COLO668 (cell line): ENCODE measurements around the gene ICAM1.
"Not testable (repeated sequence)": the region's sequence is repeated elsewhere in the genome, so short reads cannot be mapped to it uniquely, and the experiment has no call there.

ENCODE experiments used
- DNase-seq: peaks from one replicate; lab custom pipeline; 2025; ENCODE audit not compliant: unreplicated experiment; lab: John Stamatoyannopoulos, UW

The ICAM1 gene

GRCh38 chr19:10274589-10274988, 3.7 kb downstream of the ICAM1 start:
- DNase-seq: no peak

- DNase-seq: no peak
Observed at GRCh38 chr19:10277795-10278589, 7.1 kb downstream of the ICAM1 start.

- no peak for DNase-seq
Observed at GRCh38 chr19:10278935-10279334, 8.0 kb downstream of the ICAM1 start.

GRCh38 chr19:10279737-10280442, 9.0 kb downstream of the ICAM1 start:
- DNase-seq: no peak

GRCh38 chr19:10282043-10282442, 11.1 kb downstream of the ICAM1 start:
- not testable (repeated sequence) for DNase-seq

GRCh38 chr19:10283301-10284064, 12.6 kb downstream of the ICAM1 start:
- DNase-seq: no peak

GRCh38 chr19:10284065-10284959, 13.4 kb downstream of the ICAM1 start:
- DNase-seq: no peak

- DNase-seq: no peak
Observed at GRCh38 chr19:10284960-10285278, 14.0 kb downstream of the ICAM1 start.

- no peak for DNase-seq
Observed at GRCh38 chr19:10285393-10285792, 14.5 kb downstream of the ICAM1 start.

- no peak for DNase-seq
Observed at GRCh38 chr19:10286803-10287737, 16.1 kb downstream of the ICAM1 start, which contains the start of gene ICAM4. ICAM4 (plus strand) TSS chr19:10286955; CDS start chr19:10287013, 58 bp downstream.

- peak; percentile 66 for DNase-seq
Observed at GRCh38 chr19:10288662-10289166, 17.8 kb downstream of the ICAM1 start.

- DNase-seq: peak; percentile 78
Observed at GRCh38 chr19:10289167-10289835, 18.4 kb downstream of the ICAM1 start.

GRCh38 chr19:10289836-10290356, 19.0 kb downstream of the ICAM1 start, which contains the start of gene ICAM5:
ICAM5 (plus strand) TSS chr19:10289952; CDS start chr19:10290044, 92 bp downstream.
- DNase-seq: peak; percentile 30

GRCh38 chr19:10290357-10290875, 19.5 kb downstream of the ICAM1 start:
- DNase-seq: no peak

GRCh38 chr19:10290876-10291553, 20.1 kb downstream of the ICAM1 start:
- peak; percentile 29 for DNase-seq

- DNase-seq: no peak
Observed at GRCh38 chr19:10291554-10292205, 20.8 kb downstream of the ICAM1 start.

GRCh38 chr19:10292206-10292788, 21.4 kb downstream of the ICAM1 start:
- DNase-seq: peak; percentile 58
